VCaP (cell line): ENCODE measurements around the gene ATP2A1.
A peak's percentile ranks its signal among the peaks of the same experiment; 100 is the strongest.
"Not testable (repeated sequence)": the region's sequence is repeated elsewhere in the genome, so short reads cannot be mapped to it uniquely, and the experiment has no call there.

Experiments used
- H3K27ac ChIP-seq: fragments of 450-650 bp; 2 replicates; pipeline ENCODE4 v1.5.1; 2017
- TF ChIP-seq, protein P1 (sequence below): fragments of 450-650 bp; conservative IDR thresholded peaks from 2 replicates; pipeline ENCODE4 v1.5.1; 2017; ENCODE audit warnings: mild to moderate bottlenecking, moderate library complexity

ATP2A1 gene

DNA sequence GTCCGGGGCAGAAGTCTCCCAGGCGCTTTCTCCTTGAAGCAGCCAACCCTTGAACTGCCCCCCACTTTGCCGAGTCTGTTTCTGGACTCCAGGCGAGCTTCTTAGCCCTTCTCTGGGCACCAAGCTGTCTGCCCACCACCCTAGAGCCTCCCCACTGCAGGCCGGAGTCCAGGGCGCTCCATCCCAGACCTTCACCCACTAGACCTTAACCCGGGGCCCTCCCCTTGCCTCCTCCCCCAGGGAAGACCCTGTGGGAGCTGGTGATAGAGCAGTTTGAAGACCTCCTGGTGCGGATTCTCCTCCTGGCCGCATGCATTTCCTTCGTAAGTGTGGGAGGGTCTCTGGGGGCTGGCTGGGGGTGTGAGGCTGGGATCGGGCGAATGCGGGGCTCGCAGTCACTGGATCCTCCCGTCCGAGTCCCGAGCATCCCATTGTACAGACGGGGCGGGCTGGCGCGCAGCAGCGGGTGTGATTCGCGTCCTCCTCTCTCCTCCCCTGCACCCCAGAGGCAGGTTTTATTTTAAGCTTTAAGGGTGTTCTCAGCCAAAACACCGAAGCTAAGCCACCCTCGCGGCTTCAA is 1.1 kb downstream of the ATP2A1 start:
- peak overlapping the region; percentile 37; the same call in 1 of the 2 replicates for H3K27ac ChIP-seq
- TF ChIP-seq, protein P1, sequence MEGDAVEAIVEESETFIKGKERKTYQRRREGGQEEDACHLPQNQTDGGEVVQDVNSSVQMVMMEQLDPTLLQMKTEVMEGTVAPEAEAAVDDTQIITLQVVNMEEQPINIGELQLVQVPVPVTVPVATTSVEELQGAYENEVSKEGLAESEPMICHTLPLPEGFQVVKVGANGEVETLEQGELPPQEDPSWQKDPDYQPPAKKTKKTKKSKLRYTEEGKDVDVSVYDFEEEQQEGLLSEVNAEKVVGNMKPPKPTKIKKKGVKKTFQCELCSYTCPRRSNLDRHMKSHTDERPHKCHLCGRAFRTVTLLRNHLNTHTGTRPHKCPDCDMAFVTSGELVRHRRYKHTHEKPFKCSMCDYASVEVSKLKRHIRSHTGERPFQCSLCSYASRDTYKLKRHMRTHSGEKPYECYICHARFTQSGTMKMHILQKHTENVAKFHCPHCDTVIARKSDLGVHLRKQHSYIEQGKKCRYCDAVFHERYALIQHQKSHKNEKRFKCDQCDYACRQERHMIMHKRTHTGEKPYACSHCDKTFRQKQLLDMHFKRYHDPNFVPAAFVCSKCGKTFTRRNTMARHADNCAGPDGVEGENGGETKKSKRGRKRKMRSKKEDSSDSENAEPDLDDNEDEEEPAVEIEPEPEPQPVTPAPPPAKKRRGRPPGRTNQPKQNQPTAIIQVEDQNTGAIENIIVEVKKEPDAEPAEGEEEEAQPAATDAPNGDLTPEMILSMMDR, result no peak

DNA sequence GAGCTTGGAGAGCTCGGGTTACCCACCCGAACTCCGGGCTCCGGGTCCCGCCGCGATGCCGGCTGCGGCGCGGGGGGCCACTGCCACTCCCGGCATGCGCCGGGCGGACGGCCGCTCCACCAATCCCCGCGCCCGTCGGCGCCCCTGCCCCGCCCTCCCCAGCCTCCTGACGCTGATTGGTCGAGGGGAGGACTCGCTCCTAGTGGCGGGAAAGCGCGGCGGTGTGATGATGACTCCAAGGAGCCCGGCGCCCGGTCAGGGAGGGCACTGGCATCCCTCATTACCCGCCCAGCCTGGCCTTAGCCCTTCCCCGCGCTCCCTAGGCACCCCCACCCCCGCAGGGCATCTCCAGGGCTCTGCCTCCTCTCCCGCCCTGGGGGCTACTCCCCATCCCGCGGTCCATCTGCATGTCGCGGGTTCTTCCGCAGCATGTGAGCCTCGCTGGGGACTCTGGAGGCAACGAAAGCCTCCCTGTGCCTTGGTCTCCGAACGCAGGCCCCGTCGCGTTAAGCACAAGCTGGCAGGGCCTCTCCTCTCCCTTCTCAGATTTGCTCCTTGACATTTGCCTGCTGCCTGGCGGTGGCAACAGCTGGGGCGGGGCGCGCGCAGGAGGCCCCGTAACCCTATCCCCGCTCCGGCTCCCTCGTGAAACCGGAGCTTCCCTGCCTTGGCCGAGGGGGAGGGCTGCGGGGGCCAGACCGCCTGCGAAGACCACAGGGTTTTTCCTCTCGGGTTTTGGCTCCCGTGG is 1.7 kb downstream of the ATP2A1 start:
- TF ChIP-seq, protein P1, result no peak
- peak overlapping the region; percentile 37; the same call in 1 of the 2 replicates for H3K27ac ChIP-seq

DNA sequence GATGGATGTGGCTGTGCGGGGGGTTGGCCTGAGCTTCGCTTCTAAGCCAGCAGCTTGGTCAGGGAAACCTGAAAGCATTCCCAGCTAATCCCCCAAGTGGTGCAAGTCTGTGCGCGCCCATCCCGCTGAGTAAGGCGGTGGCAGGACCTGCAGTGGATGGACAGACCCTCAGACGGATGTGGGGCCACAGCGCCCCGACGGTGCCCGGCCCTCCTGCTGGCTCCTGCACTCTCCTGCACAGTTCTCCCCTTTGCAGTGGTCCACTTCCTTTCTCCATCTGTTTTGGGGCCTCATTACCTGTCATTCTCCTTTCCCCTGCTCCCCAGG is 2.3 kb downstream of the ATP2A1 start:
- TF ChIP-seq, protein P1, result no peak
- H3K27ac ChIP-seq, result peak overlapping the region; percentile 10; the same call in 1 of the 2 replicates

DNA sequence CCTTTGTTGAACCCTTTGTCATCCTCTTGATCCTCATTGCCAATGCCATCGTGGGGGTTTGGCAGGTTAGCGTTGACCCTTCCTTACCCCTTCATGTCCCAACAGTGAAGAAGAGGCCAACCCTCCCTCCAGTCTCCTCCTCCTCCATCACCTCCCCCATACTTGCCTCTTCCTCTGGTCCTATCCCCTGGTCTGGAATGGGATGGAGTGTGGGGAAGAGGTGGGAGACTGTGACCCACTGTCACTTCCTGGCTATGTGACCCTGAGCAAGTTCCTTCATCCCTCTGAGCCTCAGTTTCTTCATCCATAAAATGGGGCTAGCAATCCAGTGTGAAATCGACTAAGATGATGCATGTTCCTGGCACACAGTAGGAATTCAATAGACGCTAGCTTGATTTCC is 2.7 kb downstream of the ATP2A1 start:
- TF ChIP-seq, protein P1, result no peak
- no peak overlapping the region for H3K27ac ChIP-seq

DNA sequence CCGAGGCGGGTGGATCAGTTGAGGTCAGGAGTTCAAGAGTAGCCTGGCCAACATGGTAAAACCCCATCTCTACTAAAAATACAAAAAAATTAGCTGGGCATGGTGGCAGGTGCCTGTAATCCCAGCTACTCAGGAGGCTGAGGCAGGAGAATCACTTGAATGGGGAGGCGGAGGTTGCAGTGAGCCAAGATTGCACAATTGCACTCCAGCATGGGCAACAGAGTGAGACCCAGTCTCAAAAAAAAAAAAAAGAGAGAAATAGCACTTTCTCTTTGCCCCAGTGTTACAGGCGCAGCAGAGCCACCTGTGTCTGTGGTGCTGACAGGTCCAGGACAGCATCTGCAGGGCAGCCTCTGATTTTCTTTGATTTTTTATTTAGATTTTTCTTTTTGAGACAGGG is 3.3 kb downstream of the ATP2A1 start:
- not testable (repeated sequence) for H3K27ac ChIP-seq

DNA sequence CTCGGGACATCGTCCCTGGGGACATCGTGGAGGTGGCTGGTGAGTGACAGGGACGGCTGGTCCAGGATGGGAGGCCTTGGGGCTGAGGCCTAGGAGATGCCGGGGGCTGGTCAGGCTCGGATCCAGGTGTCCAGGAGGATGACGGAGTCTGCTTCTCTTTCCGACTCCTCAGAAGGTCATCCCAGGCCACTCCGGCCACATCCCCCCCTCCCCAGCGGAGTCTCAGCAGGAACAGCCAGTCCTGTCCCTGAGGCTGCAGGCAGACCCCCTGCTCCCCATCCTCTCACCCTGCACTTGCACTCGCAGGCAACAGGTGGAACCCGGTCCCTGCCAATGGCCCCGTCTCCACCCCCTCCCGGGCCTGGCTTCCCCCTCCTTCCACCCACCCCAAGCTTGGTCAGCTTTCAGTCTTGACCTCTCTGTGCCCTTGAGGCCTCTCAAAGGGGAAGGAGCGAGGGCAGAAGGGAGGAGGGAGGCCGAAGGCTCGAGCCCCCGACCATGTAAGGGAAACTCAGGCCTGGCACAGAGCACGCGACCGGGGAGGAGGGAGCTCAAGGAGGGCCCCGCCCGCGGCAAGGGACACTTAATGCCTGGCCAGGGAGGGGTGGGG is 4.4 kb downstream of the ATP2A1 start:
- TF ChIP-seq, protein P1, result no peak
- no peak overlapping the region for H3K27ac ChIP-seq

DNA sequence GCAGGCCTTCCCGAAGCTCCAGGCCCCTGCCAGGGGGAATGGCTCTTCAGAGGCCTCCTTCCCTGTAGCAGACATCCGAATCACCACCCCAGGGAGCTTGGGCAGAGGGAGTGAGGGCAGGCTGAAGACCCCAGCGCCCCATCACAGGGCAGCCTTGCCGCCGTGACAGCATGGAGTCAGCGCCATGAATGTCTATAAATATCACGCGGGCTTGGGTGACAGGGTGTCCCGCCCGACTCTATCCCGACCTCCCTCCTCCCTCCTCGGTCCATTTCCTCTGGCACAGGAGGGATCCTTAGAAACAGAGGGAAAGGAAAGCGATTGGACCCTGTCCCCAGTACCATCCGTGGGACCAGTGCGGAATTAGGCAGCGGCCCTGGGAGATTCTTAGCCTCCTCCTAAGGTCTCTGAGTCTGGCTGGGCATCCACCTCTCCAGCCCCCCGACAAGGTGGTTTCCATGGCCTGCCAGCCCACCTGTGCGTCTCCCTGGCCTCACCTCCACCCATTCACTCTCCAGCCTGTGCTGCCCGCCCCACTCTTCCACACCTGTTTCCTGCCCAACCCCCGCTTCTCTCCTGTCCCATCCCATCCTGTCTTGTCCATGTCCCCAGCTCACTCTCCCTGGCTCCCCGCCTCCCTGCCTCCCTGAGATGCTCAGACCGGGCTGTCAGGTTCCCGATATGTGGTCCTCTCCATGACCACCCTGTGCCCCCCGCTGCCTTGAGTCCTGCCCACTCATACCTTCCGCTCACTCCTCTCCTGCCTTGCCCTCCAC is 5.1 kb downstream of the ATP2A1 start:
- no peak overlapping the region for H3K27ac ChIP-seq
- TF ChIP-seq, protein P1, result no peak
